KOPT-K1 (cell line): ENCODE results near the gene DGAT2L6.
"Not testable (repeated sequence)": the region's sequence is repeated elsewhere in the genome, so short reads cannot be mapped to it uniquely, and the experiment has no call there.

Experiments
- H3K27ac ChIP-seq: fragments of 200-600 bp; sonication (generic); 2 replicates; pipeline ENCODE4 v1.5.1; 2016; ENCODE audit warnings: antibody characterized with exemption, mild to moderate bottlenecking, low read depth, low read length; ENCODE audit not compliant: poor library complexity, severe bottlenecking
- H3K36me3 ChIP-seq: fragments of 200-600 bp; sonication (generic); 2 replicates; pipeline ENCODE4 v1.5.1; 2017; ENCODE audit warnings: antibody characterized with exemption, mild to moderate bottlenecking, low read length, moderate library complexity; ENCODE audit not compliant: insufficient read depth
- H3K9me3 ChIP-seq: fragments of 200-600 bp; sonication (generic); 2 replicates; pipeline ENCODE4 v1.5.1; 2017; ENCODE audit warnings: antibody characterized with exemption, low read length, mild to moderate bottlenecking; ENCODE audit not compliant: insufficient read depth, poor library complexity, severe bottlenecking

The DGAT2L6 gene

GRCh38 chrX:70171624-70172023 is 5.7 kb upstream of the DGAT2L6 start:
- Histone ChIP-seq H3K27ac (no peak overlapping the region), H3K36me3 (peaks cover 7% of the 10 kb centered on the region; the same call in 1 of the 2 replicates), H3K9me3 (no peaks in the 10 kb centered on the region)

GRCh38 chrX:70172221-70172620 is 5.1 kb upstream of the DGAT2L6 start:
- Histone ChIP-seq H3K27ac (no peak overlapping the region), H3K9me3 (no peaks in the 10 kb centered on the region), H3K36me3 (peaks cover 1% of the 10 kb centered on the region; the same call in 1 of the 2 replicates)

DNA sequence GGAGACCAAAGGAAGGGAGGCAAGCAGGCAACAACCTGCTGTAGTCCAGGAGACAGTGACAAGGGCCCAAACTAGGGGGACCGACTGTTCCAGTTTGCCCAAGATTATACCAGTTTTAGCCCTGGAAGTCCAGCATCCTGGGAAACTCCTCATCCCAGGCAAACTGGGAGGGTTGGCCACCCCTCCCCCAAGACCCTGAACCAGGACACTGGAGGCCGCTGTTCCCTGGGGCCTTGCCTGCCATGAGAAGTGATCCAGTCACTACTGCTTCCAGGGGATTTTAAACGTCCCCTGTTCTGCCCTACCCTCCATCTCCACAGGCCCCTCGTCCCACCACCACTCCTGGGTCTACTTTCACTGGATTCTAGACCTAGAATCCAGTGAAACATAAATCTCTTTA is 4.3 kb upstream of the DGAT2L6 start:
- Histone ChIP-seq H3K36me3 (no peaks in the 10 kb centered on the region), H3K27ac (no peak overlapping the region), H3K9me3 (no peaks in the 10 kb centered on the region)

DNA sequence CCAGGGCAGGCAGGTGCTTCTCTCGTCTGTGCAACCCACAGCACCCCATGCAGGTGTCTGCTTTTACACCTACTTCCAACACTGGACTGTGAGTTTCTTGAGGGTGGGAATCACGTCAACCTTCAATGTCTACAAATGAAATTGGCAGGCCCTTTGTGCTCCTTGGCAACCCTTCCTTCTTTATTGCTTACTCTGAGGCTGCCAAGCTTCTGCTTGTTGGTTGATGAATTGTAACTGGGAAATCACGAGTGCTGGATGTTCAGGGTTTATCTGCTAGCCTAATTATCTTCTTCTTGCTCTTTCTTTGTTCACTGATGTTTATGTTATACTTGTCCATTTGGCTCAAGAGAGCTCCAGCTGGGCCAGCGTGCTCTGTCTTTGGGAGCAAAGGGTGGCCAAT is 2.5 kb upstream of the DGAT2L6 start:
- no peak overlapping the region for H3K27ac ChIP-seq
- no peaks in the 10 kb centered on the region for H3K9me3 ChIP-seq
- no peaks in the 10 kb centered on the region for H3K36me3 ChIP-seq

DNA sequence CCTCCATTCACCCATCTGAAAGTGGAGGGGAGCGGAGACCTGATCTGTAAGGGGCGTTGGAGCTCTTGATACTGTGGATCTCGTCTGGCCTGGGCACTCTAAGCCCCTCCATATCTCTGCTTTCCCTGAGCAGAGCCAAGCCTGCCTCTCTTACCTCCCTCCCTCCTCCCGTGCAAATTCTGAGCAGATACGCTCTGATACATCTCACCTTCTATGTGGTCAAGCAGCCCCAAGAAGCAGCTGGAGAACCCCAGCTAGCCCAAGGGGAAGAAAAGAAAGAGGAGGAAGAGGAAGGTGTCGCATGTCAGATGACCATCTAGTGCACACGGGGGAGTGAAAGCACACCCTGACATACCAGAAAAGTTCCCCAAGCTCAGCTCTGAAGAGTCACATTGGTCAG is 1.9 kb upstream of the DGAT2L6 start:
- no peaks in the 10 kb centered on the region for H3K36me3 ChIP-seq
- H3K27ac ChIP-seq, result no peak overlapping the region
- no peaks in the 10 kb centered on the region for H3K9me3 ChIP-seq

- H3K36me3 ChIP-seq, result no peaks in the 10 kb centered on the region
- H3K9me3 ChIP-seq, result no peaks in the 10 kb centered on the region
- no peak overlapping the region for H3K27ac ChIP-seq
Observed at GRCh38 chrX:70183091-70183490, 5.8 kb downstream of the DGAT2L6 start.

GRCh38 chrX:70190225-70190624 is 12.9 kb downstream of the DGAT2L6 start:
- Histone ChIP-seq H3K27ac (no peak overlapping the region), H3K9me3 (no peaks in the 10 kb centered on the region), H3K36me3 (no peaks in the 10 kb centered on the region)

GRCh38 chrX:70196961-70197720 is 19.9 kb downstream of the DGAT2L6 start:
- Histone ChIP-seq H3K27ac (no peak overlapping the region), H3K9me3 (no peaks in the 10 kb centered on the region), H3K36me3 (no peaks in the 10 kb centered on the region)

DNA sequence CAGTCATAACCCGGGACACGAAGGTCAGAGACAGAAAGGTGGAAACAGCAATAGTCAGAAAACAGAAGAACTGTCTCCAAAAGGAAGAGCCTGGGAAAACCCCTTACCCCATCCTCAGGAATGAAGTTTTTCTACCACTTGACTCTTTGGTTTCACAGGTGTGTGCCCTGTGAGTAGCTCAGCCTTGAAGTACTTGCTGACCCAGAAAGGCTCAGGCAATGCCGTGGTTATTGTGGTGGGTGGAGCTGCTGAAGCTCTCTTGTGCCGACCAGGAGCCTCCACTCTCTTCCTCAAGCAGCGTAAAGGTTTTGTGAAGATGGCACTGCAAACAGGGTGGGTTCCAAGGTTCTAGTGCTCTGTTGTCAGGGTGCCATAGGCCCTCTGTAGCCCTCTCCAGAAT is 24.4 kb downstream of the DGAT2L6 start:
- no peaks in the 10 kb centered on the region for H3K9me3 ChIP-seq

GRCh38 chrX:70208479-70208878 is 31.2 kb downstream of the DGAT2L6 start:
- no peaks in the 10 kb centered on the region for H3K9me3 ChIP-seq
- no peak overlapping the region for H3K27ac ChIP-seq
- no peaks in the 10 kb centered on the region for H3K36me3 ChIP-seq

More for the DNA sequence above, 24.4 kb downstream of the DGAT2L6 start:
- H3K27ac ChIP-seq, result no peak overlapping the region
- H3K36me3 ChIP-seq, result no peaks in the 10 kb centered on the region

DNA sequence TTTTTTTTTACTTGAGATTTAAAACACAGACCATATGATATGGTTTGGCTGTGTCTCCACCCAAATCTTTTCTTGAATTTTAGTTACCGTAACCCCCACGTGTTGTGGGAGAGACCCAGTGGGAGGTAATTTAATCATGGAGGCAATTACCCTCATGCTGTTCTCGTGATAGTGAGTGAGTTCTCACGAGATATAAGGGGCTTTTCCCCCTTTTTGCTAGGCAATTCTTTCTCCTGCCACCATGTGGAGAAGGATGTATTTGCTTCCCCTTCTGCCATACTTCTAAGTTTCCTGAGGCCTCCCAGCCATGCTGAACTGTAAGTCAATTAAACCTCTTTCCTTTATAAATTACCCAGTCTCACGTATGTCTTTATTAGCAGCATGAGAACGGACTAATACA is 32.3 kb downstream of the DGAT2L6 start:
- not testable (repeated sequence) for H3K36me3 ChIP-seq, H3K9me3 ChIP-seq, H3K27ac ChIP-seq

DNA sequence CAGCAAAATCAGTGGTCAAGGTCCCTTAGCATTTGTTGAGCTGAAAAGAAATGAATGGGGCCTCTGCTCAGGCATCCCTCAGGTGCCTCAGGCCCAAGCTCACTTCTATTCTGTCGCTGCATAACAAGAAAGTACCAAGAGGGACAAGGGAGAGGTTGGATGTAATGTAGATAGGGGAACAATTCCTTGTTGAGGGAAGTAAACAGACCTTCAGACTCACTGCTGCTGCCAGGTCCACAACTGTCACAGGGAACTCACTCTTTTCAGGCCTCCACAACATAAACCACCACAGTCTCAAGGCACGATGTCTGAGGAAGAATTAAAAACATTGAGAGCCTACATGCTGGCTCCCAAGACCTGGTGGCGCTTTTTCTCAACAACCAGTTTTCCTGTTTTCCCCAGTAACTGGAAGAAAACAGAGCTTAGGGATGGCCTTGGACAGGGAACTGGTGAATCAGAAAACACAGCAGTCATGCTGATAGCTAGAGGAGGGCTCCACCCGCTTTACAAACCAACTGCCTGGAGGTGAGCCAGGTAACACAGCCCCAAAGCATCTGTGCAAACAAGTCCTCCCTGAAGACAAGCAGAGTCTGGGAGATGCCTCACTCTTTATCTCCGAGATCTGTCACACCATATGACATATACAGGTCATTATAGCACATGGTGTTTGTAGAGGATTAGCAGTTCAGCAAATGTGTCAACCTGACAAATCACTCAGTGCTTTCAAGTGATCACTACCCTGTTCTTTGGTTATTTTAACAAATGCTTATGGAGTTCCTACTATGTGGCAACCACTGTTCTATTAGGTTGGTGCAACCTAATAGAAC is 42.9 kb downstream of the DGAT2L6 start:
- Histone ChIP-seq H3K36me3 (no peaks in the 10 kb centered on the region), H3K9me3 (no peaks in the 10 kb centered on the region), H3K27ac (no peak overlapping the region)

DNA sequence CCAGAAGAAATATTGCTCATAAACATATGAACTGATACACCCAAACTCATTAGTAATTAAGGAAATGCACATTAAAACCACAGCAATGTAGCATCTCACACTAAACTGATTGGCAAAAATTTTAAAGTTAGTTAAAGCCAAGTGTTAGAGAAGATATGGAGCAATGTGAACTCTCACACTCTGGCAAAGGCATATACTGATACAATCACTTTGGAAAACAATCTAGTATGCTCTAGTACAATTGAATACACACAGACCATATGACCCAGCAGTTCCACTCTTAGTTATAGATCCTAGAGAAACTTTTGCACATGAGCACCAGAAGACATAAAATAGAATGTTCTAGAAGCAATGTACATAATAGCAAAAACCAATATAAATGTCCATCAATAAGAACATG is 48.8 kb downstream of the DGAT2L6 start:
- Histone ChIP-seq H3K27ac (no peak overlapping the region), H3K9me3 (no peaks in the 10 kb centered on the region), H3K36me3 (no peaks in the 10 kb centered on the region)

DNA sequence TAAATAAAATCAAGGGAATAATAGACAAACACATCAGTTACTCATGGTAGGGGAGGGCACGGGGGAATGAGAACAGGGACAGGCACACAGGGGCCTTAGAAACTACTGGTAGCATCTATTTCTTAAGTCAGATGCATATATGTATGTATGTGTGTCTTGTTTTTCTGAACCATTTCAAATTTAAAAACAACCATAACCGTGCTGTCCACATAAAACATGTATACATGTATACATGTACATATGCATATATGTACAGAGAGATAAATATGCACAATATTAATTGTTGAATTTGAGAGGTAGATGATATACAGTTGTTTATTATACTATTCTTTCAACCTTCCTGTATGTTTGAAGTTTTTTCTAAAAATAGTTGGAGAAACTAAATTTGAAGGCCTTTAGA is 49.4 kb downstream of the DGAT2L6 start:
- Histone ChIP-seq H3K36me3 (no peaks in the 10 kb centered on the region), H3K9me3 (no peaks in the 10 kb centered on the region), H3K27ac (no peak overlapping the region)

- Histone ChIP-seq H3K27ac (no peak overlapping the region), H3K36me3 (no peaks in the 10 kb centered on the region), H3K9me3 (no peaks in the 10 kb centered on the region)
Observed at GRCh38 chrX:70231666-70232065, 54.4 kb downstream of the DGAT2L6 start.

- Histone ChIP-seq H3K9me3 (no peaks in the 10 kb centered on the region), H3K36me3 (no peaks in the 10 kb centered on the region), H3K27ac (no peak within 1 kb of the TSS)
Observed at GRCh38 chrX:70234355-70234754, 57.1 kb downstream of the DGAT2L6 start, which contains the start of gene AWAT1. Gene AWAT1 (plus strand): TSS chrX:70234655. CDS start chrX:70234696, 41 bp downstream.
